ENCODE data around the gene GDF7. TPM values are rescaled to one million over a fixed set of nuclear protein-coding genes. Genes with fewer than 3 reads are reported as not detected.

GDF7 gene
- polyA plus RNA-seq, 1 donor (not counting 4 experiments of a cell fraction or from before 2014, with no cell fraction given), result not detected

DNA sequence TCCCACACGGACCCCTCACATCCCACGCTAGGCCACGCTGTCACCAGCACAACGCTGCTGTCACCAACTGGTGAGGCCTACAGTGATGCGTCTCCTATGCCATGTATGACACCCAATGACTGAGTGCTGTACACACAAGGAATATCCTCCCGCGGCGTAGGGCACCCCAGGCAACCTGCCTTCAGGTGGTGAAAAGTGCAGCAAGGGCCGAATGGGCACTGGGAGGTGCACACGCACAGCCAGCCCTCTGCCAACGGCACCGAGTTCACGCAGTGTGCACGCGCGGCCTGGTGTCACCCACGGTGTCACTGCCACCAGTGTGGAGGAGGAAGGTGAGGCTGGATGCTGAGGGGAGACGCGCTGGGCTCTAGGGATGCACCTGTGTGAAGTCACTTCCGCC lies 20.5 kb upstream of the GDF7 start:
- TF ChIP-seq EZH2 (IDR thresholded peaks at IDR 0.05; ENCODE audit: low read length), result no peak
- TF ChIP-seq, protein P1, sequence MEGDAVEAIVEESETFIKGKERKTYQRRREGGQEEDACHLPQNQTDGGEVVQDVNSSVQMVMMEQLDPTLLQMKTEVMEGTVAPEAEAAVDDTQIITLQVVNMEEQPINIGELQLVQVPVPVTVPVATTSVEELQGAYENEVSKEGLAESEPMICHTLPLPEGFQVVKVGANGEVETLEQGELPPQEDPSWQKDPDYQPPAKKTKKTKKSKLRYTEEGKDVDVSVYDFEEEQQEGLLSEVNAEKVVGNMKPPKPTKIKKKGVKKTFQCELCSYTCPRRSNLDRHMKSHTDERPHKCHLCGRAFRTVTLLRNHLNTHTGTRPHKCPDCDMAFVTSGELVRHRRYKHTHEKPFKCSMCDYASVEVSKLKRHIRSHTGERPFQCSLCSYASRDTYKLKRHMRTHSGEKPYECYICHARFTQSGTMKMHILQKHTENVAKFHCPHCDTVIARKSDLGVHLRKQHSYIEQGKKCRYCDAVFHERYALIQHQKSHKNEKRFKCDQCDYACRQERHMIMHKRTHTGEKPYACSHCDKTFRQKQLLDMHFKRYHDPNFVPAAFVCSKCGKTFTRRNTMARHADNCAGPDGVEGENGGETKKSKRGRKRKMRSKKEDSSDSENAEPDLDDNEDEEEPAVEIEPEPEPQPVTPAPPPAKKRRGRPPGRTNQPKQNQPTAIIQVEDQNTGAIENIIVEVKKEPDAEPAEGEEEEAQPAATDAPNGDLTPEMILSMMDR (optimal IDR thresholded peaks at IDR 0.05 in 1 of 3, IDR thresholded peaks at IDR 0.05 in 1 of 3, conservative IDR thresholded peaks at IDR 0.05 in 1 of 3; ENCODE audit: extremely low read depth in 1 of 3, insufficient read depth in 2 of 3, low read length in 3 of 3), result no peak
- H3K9me1 ChIP-seq (ENCODE audit: control insufficient read depth, extremely low read depth, insufficient read depth, low read length), result no peaks in the 10 kb centered on the region
- H4K20me1 ChIP-seq (ENCODE audit: control insufficient read depth, extremely low read depth, insufficient read depth, low read length), result no peaks in the 10 kb centered on the region
- no peaks in the 10 kb centered on the region for H3K27me3 ChIP-seq (ENCODE audit: control insufficient read depth, extremely low read depth, insufficient read depth, low read length)
- no peak overlapping the region for H2AFZ ChIP-seq (ENCODE audit: control insufficient read depth, low read length)
- H3K36me3 ChIP-seq (ENCODE audit: control insufficient read depth in 2 of 2, extremely low read depth in 1 of 2, insufficient read depth in 2 of 2, low read length in 2 of 2), result peaks cover 11 to 12% of the 10 kb centered on the region in 2 experiments
- FAIRE-seq (no peak), DNase-seq (ENCODE audit: low read depth, low spot score) (no peak)
- no peak overlapping the region for H3K9ac ChIP-seq (ENCODE audit: control insufficient read depth, extremely low read depth, insufficient read depth, low read length)
- dilution Hi-C loops (cut with MboI; ENCODE audit: extremely low pct_ligation_motif_present, low sequenced_read_pairs), result no loop called here
- no peak overlapping the region for H3K4me3 ChIP-seq (ENCODE audit: control insufficient read depth in 2 of 3, extremely low read depth in 1 of 3, insufficient read depth in 2 of 3, low read depth in 1 of 3, low read length in 3 of 3)
- H3K4me2 ChIP-seq (ENCODE audit: control insufficient read depth, extremely low read depth, insufficient read depth, low read depth, low read length), result no peak overlapping the region
- H3K9me3 ChIP-seq (ENCODE audit: control insufficient read depth, low read depth, low read length), result no peaks in the 10 kb centered on the region
- H3K4me1 ChIP-seq (ENCODE audit: control insufficient read depth, extremely low read depth, insufficient read depth, low read length), result peaks cover 22% of the 10 kb centered on the region
- H3K79me2 ChIP-seq (ENCODE audit: control insufficient read depth, insufficient read depth, low read length), result peaks cover 28% of the 10 kb centered on the region
- no peak overlapping the region for H3K27ac ChIP-seq (ENCODE audit: control insufficient read depth, insufficient read depth, low read length)

DNA sequence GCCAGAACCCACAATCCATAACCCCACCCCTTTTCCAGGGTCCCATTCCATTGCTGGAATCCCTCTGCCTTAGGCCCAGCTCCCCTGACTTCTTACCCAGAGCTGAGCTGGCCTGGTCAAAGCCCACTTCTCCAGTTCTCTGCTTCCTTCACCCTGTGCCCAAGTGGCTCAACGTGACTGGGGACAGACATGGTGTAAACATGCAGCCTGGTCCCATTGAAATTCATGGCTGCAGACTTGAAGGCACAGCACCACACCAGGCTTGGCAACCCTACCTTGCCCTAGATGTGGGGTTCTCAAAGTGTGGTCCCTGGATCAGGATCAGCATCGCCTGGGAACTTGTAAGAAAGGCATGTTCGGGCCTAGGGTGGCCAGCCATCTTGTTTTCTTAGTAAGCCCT lies 19.7 kb upstream of the GDF7 start:
- no peak for FAIRE-seq
- Histone ChIP-seq H3K36me3 (ENCODE audit: control insufficient read depth in 2 of 2, extremely low read depth in 1 of 2, insufficient read depth in 2 of 2, low read length in 2 of 2) (peaks cover 7 to 8% of the 10 kb centered on the region in 2 experiments), H3K27me3 (ENCODE audit: control insufficient read depth, extremely low read depth, insufficient read depth, low read length) (no peaks in the 10 kb centered on the region), H3K4me2 (ENCODE audit: control insufficient read depth, extremely low read depth, insufficient read depth, low read depth, low read length) (no peak overlapping the region), H4K20me1 (ENCODE audit: control insufficient read depth, extremely low read depth, insufficient read depth, low read length) (no peaks in the 10 kb centered on the region), H3K9ac (ENCODE audit: control insufficient read depth, extremely low read depth, insufficient read depth, low read length) (no peak overlapping the region), H3K9me3 (ENCODE audit: control insufficient read depth, low read depth, low read length) (no peaks in the 10 kb centered on the region), H3K9me1 (ENCODE audit: control insufficient read depth, extremely low read depth, insufficient read depth, low read length) (no peaks in the 10 kb centered on the region), H3K79me2 (ENCODE audit: control insufficient read depth, insufficient read depth, low read length) (peaks cover 28% of the 10 kb centered on the region), H2AFZ (ENCODE audit: control insufficient read depth, low read length) (no peak overlapping the region), H3K4me3 (ENCODE audit: control insufficient read depth in 2 of 3, extremely low read depth in 1 of 3, insufficient read depth in 2 of 3, low read depth in 1 of 3, low read length in 3 of 3) (no peak overlapping the region), H3K4me1 (ENCODE audit: control insufficient read depth, extremely low read depth, insufficient read depth, low read length) (peaks cover 24% of the 10 kb centered on the region), H3K27ac (ENCODE audit: control insufficient read depth, insufficient read depth, low read length) (no peak overlapping the region)
- DNase-seq (ENCODE audit: low read depth, low spot score), result no peak
- no peak for TF ChIP-seq EZH2 (IDR thresholded peaks at IDR 0.05; ENCODE audit: low read length)
- TF ChIP-seq, protein P1 (optimal IDR thresholded peaks at IDR 0.05 in 1 of 3, IDR thresholded peaks at IDR 0.05 in 1 of 3, conservative IDR thresholded peaks at IDR 0.05 in 1 of 3; ENCODE audit: extremely low read depth in 1 of 3, insufficient read depth in 2 of 3, low read length in 3 of 3), result no peak
- dilution Hi-C loops (cut with MboI; ENCODE audit: extremely low pct_ligation_motif_present, low sequenced_read_pairs), result no loop called here
